Nephron progenitor cell (in vitro differentiated cells): ENCODE data around the gene RND3.

Experiments
- DNase-seq: peaks from one replicate; pipeline ENCODE4 v3.0.0; 2021
- H3K27ac Mint-ChIP-seq: 2 replicates; pipeline ENCODE4 v1.8.0; 2021; ENCODE audit warnings: mild to moderate bottlenecking, moderate library complexity, mixed read lengths
- H3K27me3 Mint-ChIP-seq: 2 replicates; pipeline ENCODE4 v1.8.0; 2021; ENCODE audit warnings: mild to moderate bottlenecking, low read depth, mixed read lengths; ENCODE audit not compliant: poor library complexity
- H3K36me3 Mint-ChIP-seq: 2 replicates; pipeline ENCODE4 v1.8.0; 2021; ENCODE audit warnings: low read depth, mixed read lengths
- H3K4me1 Mint-ChIP-seq: 2 replicates; pipeline ENCODE4 v1.8.0; 2021; ENCODE audit warnings: mixed read lengths
- H3K4me3 Mint-ChIP-seq: 2 replicates; pipeline ENCODE4 v1.8.0; 2021; ENCODE audit warnings: mild to moderate bottlenecking, moderate library complexity, mixed read lengths
- H3K9me3 Mint-ChIP-seq: 2 replicates; pipeline ENCODE4 v1.8.0; 2021; ENCODE audit warnings: mild to moderate bottlenecking, moderate library complexity, mixed read lengths
- CTCF ChIP-seq: fragments of 200-600 bp; sonication (generic); IDR thresholded peaks from 2 replicates; pipeline ENCODE4 v1.5.0; 2021; ENCODE audit warnings: antibody characterized with exemption

RND3 gene

GRCh38 chr2:150441226-150441625 lies 46.2 kb downstream of the RND3 start:
- peaks cover 18% of the 10 kb centered on the region for H3K9me3 Mint-ChIP-seq
- no peak overlapping the region for H3K4me3 Mint-ChIP-seq
- peaks cover 12% of the 10 kb centered on the region for H3K4me1 Mint-ChIP-seq
- no peak for DNase-seq
- no peak overlapping the region for H3K27ac Mint-ChIP-seq
- no peak for TF ChIP-seq CTCF
- peaks cover 8% of the 10 kb centered on the region for H3K27me3 Mint-ChIP-seq
- no peaks in the 10 kb centered on the region for H3K36me3 Mint-ChIP-seq

- H3K4me3 Mint-ChIP-seq: no peak overlapping the region
These were observed 48.8 kb downstream of the RND3 start for GRCh38 chr2:150438654-150439053.

GRCh38 chr2:150438041-150438440 lies 49.4 kb downstream of the RND3 start:
- Mint-ChIP-seq H3K27me3 (peaks cover 3% of the 10 kb centered on the region), H3K4me1 (peaks cover 12% of the 10 kb centered on the region), H3K9me3 (peaks cover 31% of the 10 kb centered on the region), H3K4me3 (no peak overlapping the region), H3K27ac (no peak overlapping the region), H3K36me3 (peaks cover 7% of the 10 kb centered on the region)
- no peak for DNase-seq
- TF ChIP-seq CTCF: no peak

More at GRCh38 chr2:150438654-150439053, 48.8 kb downstream of the RND3 start:
- H3K4me1 Mint-ChIP-seq: peaks cover 12% of the 10 kb centered on the region
- peaks cover 7% of the 10 kb centered on the region for H3K36me3 Mint-ChIP-seq
- no peak overlapping the region for H3K27ac Mint-ChIP-seq
- peaks cover 3% of the 10 kb centered on the region for H3K27me3 Mint-ChIP-seq
- no peak for TF ChIP-seq CTCF
- peaks cover 31% of the 10 kb centered on the region for H3K9me3 Mint-ChIP-seq
- DNase-seq: no peak

DNA sequence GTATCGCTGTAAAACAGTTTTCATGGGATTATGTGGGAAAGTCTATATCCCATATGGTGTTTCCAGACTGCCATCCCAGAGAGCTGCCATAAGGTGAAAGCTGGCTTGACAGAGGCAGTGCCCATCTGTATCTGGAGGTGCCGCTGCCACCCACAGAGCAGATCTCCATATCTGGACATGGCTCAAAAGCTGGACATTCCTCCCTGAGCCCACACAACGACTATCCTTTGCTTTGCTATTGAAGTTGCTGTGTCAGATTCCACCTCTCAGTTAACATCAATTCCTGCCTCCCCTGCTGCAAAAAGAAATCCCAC lies 55.2 kb downstream of the RND3 start:
- TF ChIP-seq CTCF: no peak
- Mint-ChIP-seq H3K4me1 (peaks cover 12% of the 10 kb centered on the region), H3K4me3 (no peak overlapping the region), H3K27me3 (no peaks in the 10 kb centered on the region), H3K9me3 (peaks cover 29% of the 10 kb centered on the region), H3K36me3 (peaks cover 7% of the 10 kb centered on the region), H3K27ac (no peak overlapping the region)
- no peak for DNase-seq

DNA sequence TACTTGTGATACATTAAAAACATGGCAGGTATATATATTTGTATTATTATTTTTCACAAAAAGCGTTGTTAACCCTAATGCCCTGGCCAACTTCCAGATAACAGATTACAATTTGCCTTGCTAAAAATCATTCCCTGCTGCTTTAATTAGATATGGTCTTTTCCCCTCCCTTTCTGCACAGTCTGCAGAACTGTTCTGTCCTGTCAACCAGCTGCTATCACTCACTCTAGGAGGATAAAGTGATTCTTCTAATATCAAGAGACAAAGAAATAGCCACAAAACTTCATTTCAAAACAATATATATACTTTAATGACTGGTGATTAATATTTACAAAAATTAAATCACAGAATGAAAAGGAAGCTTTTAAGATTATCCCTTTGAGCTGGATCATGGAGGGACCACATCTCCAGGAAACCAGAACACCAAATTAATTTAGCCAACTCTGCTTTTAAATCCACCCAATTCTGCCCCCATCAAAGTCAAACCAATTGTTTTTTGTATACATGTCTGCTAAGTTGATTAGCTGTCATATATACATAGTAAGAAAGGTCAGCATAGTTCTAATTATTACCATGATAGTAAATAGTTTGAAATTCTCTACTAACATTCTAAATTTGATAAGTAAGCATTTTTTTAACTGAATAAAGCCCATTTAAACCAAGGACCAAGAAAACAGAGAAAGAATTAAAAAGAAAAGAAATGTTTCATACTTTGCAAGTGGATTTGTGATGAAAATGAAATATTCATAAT lies 55.7 kb downstream of the RND3 start:
- Mint-ChIP-seq H3K9me3 (peaks cover 24% of the 10 kb centered on the region), H3K4me3 (no peak overlapping the region), H3K27me3 (no peaks in the 10 kb centered on the region), H3K4me1 (peaks cover 18% of the 10 kb centered on the region), H3K36me3 (peaks cover 7% of the 10 kb centered on the region), H3K27ac (no peak overlapping the region)
- DNase-seq: no peak
- no peak for TF ChIP-seq CTCF

- no peak overlapping the region for H3K4me3 Mint-ChIP-seq
- H3K4me1 Mint-ChIP-seq: peaks cover 36% of the 10 kb centered on the region
These were observed 58.0 kb downstream of the RND3 start for GRCh38 chr2:150429384-150429961.

More at GRCh38 chr2:150429384-150429961, 58.0 kb downstream of the RND3 start:
- H3K36me3 Mint-ChIP-seq: no peaks in the 10 kb centered on the region
- H3K9me3 Mint-ChIP-seq: peaks cover 2% of the 10 kb centered on the region
- no peak overlapping the region for H3K27ac Mint-ChIP-seq
- DNase-seq: no peak
- H3K27me3 Mint-ChIP-seq: no peaks in the 10 kb centered on the region
- TF ChIP-seq CTCF: no peak
